COR-L47 (cell line): ENCODE measurements around the gene ELFN1.
"Not testable (repeated sequence)": the region's sequence is repeated elsewhere in the genome, so short reads cannot be mapped to it uniquely, and the experiment has no call there.

Source experiments
- DNase-seq: peaks from one replicate; lab custom pipeline; 2025; lab: John Stamatoyannopoulos, UW

Gene ELFN1

GRCh38 chr7:1757601-1758000 is 87.5 kb downstream of the ELFN1 start:
- DNase-seq, result no peak

- DNase-seq, result peak; percentile 27
Measured at GRCh38 chr7:1758028-1758858, 88.2 kb downstream of the ELFN1 start.

- DNase-seq, result no peak
Measured at GRCh38 chr7:1758859-1759521, 88.9 kb downstream of the ELFN1 start.

- no peak for DNase-seq
Measured at GRCh38 chr7:1761097-1761496, 91.0 kb downstream of the ELFN1 start.

GRCh38 chr7:1761774-1762173 is 91.7 kb downstream of the ELFN1 start:
- no peak for DNase-seq

GRCh38 chr7:1762238-1762945 is 92.3 kb downstream of the ELFN1 start:
- no peak for DNase-seq

GRCh38 chr7:1763033-1763432 is 93.0 kb downstream of the ELFN1 start:
- no peak for DNase-seq

GRCh38 chr7:1763911-1764310 is 93.8 kb downstream of the ELFN1 start:
- not testable (repeated sequence) for DNase-seq

GRCh38 chr7:1765336-1765735 is 95.3 kb downstream of the ELFN1 start:
- no peak for DNase-seq

- no peak for DNase-seq
Measured at GRCh38 chr7:1767524-1767923, 97.4 kb downstream of the ELFN1 start.

GRCh38 chr7:1768832-1769231 is 98.8 kb downstream of the ELFN1 start:
- no peak for DNase-seq

- DNase-seq, result no peak
Measured at GRCh38 chr7:1769286-1770200, 99.5 kb downstream of the ELFN1 start.

- no peak for DNase-seq
Measured at GRCh38 chr7:1770331-1770730, 100.3 kb downstream of the ELFN1 start.

- DNase-seq, result no peak
Measured at GRCh38 chr7:1775389-1775788, 105.3 kb downstream of the ELFN1 start.

GRCh38 chr7:1777122-1777521 is 107.0 kb downstream of the ELFN1 start:
- DNase-seq, result no peak

- DNase-seq, result no peak
Measured at GRCh38 chr7:1779445-1779844, 109.4 kb downstream of the ELFN1 start.

GRCh38 chr7:1781369-1781768 is 111.3 kb downstream of the ELFN1 start:
- no peak for DNase-seq

- DNase-seq, result no peak
Measured at GRCh38 chr7:1785839-1786238, 115.8 kb downstream of the ELFN1 start.

- DNase-seq, result no peak
Measured at GRCh38 chr7:1787241-1787640, 117.2 kb downstream of the ELFN1 start.

- DNase-seq, result no peak
Measured at GRCh38 chr7:1787681-1788235, 117.7 kb downstream of the ELFN1 start.

GRCh38 chr7:1794888-1795542 is 124.9 kb downstream of the ELFN1 start:
- DNase-seq, result peak; percentile 10
